Right atrium auricular region (tissue), 2 donors: ENCODE data around the gene PSD. TPM values are rescaled to one million over a fixed set of nuclear protein-coding genes. Genes with fewer than 3 reads are reported as not detected.

Experiments used
- DNase-seq: peaks from one replicate; pipeline ENCODE4 v3.0.0-alpha.2; 2019; ENCODE audit warnings: low spot score
- H3K27ac ChIP-seq, 2 donors: fragments of 200-600 bp; sonication (generic); 1 replicate in 1 of 2; 2 replicates in 1 of 2; pipeline ENCODE4 v1.5.1; 2016 to 2019
- H3K27me3 ChIP-seq, 2 donors: fragments of 200-600 bp; sonication (generic); one replicate each; pipeline versions ENCODE4 v1.5.1 to v1.6.0; 2017 to 2019
- H3K36me3 ChIP-seq: fragments of 200-600 bp; sonication (generic); one replicate; pipeline ENCODE4 v1.5.1; 2016
- H3K4me1 ChIP-seq, 2 donors: fragments of 200-600 bp; sonication (generic); one replicate each; pipeline versions ENCODE4 v1.5.1 to v1.6.0; 2017 to 2019
- H3K4me3 ChIP-seq, 2 donors: fragments of 200-600 bp; sonication (generic); 1 replicate in 1 of 2; 2 replicates in 1 of 2; pipeline ENCODE4 v1.5.1; 2017 to 2019; ENCODE audit warnings: mild to moderate bottlenecking in 1 of 2, moderate library complexity in 1 of 2
- H3K9me3 ChIP-seq, 2 donors: fragments of 200-600 bp; sonication (generic); one replicate each; pipeline ENCODE4 v1.5.1; 2019
- total RNA-seq, 2 donors: library from RNA; depleted of rRNA; stranded (reverse); fragments of >200 nt; gene quantifications; one replicate each; pipeline ENCODE4 v1.1.0, GENCODE V29; 2016
- TF ChIP-seq, protein P1 (sequence below), 2 donors: fragments of 200-600 bp; sonication (generic); IDR thresholded peaks; one replicate each; pipeline ENCODE4 v1.5.1; 2019; ENCODE audit warnings: antibody characterized with exemption in 2 of 2

The PSD gene
- total RNA-seq, 2 donors from 2014 or later, result 2.2 to 9.7 TPM

DNA sequence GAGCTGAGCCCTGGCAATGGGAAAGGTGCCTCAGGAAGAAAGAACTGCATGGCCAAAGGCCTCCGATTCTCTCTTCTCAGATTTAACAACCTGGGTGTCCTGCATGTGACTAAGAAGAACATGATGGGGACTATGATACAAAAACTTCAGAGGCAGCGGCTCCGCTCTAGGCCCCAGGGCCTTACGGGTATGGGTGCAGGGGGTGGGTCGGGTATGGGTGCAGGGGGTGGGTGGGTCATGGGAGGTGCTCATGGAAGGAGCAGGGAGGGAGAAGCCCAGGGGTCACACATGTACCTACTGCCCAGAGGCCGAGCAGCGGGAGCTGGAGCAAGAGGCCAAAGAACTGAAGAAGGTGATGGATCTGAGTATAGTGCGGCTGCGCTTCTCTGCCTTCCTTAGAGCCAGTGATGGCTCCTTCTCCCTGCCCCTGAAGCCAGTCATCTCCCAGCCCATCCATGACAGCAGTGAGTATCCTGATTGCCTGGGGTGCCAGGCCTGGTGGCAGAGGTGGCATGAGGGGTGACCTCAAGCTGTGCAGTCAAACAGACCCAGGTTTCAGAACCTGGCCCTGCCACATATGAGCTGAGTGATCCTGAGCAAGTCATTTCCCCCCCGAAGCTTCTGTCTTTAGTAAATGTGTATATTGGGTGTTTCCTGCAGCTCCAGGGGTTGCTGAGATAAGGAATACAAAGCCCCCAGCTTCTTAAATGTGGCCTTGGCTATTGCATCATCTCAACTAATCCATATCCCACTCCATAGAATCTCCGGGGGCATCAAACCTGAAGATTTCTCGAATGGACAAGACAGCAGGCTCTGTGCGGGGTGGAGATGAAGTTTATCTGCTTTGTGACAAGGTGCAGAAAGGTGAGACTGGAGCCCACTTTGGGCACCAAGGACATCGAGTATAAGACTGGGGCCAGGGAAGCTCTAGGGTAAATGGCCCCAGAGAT lies 21.1 kb downstream of the PSD start:
- Histone ChIP-seq H3K4me1 (peaks cover 0 to 45% of the 10 kb centered on the region in 2 donors), H3K27me3 (no peaks in the 10 kb centered on the region), H3K36me3 (peaks cover 14% of the 10 kb centered on the region), H3K4me3 (no peak overlapping the region), H3K9me3 (no peaks in the 10 kb centered on the region), H3K27ac (no peak overlapping the region)
- TF ChIP-seq, protein P1, sequence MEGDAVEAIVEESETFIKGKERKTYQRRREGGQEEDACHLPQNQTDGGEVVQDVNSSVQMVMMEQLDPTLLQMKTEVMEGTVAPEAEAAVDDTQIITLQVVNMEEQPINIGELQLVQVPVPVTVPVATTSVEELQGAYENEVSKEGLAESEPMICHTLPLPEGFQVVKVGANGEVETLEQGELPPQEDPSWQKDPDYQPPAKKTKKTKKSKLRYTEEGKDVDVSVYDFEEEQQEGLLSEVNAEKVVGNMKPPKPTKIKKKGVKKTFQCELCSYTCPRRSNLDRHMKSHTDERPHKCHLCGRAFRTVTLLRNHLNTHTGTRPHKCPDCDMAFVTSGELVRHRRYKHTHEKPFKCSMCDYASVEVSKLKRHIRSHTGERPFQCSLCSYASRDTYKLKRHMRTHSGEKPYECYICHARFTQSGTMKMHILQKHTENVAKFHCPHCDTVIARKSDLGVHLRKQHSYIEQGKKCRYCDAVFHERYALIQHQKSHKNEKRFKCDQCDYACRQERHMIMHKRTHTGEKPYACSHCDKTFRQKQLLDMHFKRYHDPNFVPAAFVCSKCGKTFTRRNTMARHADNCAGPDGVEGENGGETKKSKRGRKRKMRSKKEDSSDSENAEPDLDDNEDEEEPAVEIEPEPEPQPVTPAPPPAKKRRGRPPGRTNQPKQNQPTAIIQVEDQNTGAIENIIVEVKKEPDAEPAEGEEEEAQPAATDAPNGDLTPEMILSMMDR (IDR thresholded peaks at IDR 0.05), result no peak
- DNase-seq, result no peak

DNA sequence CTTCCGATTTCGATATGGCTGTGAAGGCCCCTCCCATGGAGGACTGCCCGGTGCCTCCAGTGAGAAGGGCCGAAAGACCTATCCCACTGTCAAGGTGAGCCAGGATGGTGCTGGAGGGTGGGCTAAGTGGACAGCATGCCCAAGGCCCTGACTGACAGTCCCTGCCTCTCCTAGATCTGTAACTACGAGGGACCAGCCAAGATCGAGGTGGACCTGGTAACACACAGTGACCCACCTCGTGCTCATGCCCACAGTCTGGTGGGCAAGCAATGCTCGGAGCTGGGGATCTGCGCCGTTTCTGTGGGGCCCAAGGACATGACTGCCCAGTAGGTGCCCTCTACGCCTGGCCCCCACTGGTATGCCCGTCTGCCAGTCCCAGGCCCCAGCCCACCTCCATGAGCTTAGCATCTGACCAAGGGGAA lies 21.8 kb downstream of the PSD start:
- peak overlapping the region; percentile 94 to 95 for H3K27ac ChIP-seq
- TF ChIP-seq, protein P1 (IDR thresholded peaks at IDR 0.05), result no peak
- peaks cover 8% of the 10 kb centered on the region for H3K36me3 ChIP-seq
- H3K9me3 ChIP-seq, result no peaks in the 10 kb centered on the region
- no peaks in the 10 kb centered on the region for H3K27me3 ChIP-seq
- H3K4me1 ChIP-seq, result peaks cover 0 to 45% of the 10 kb centered on the region in 2 donors
- peak overlapping the region in 1 of 2 donors; percentile 61 for H3K4me3 ChIP-seq
- no peak for DNase-seq

DNA sequence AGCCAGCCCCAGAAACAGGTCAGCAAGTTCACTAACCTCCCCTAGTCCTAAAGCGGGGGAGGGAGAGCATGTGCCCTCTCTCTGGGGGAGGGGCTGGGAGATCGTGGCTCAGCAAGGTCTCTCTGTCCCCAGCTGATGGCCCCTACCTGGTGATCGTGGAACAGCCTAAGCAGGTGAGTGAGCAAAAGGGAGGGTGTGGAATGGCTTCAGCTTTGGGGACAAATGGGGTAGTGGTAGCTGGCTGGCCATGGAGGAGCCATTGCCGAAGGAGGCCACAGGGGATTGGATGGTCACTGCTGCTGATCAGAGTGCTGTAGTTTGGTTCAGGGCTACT lies 22.3 kb downstream of the PSD start:
- DNase-seq, result no peak
- Histone ChIP-seq H3K36me3 (peaks cover 3% of the 10 kb centered on the region), H3K27ac (peak overlapping the region; percentile 94 to 95), H3K4me1 (peaks cover 0 to 45% of the 10 kb centered on the region in 2 donors), H3K27me3 (no peaks in the 10 kb centered on the region), H3K4me3 (peak overlapping the region; percentile 61 to 62), H3K9me3 (no peaks in the 10 kb centered on the region)
- TF ChIP-seq, protein P1 (IDR thresholded peaks at IDR 0.05), result no peak

DNA sequence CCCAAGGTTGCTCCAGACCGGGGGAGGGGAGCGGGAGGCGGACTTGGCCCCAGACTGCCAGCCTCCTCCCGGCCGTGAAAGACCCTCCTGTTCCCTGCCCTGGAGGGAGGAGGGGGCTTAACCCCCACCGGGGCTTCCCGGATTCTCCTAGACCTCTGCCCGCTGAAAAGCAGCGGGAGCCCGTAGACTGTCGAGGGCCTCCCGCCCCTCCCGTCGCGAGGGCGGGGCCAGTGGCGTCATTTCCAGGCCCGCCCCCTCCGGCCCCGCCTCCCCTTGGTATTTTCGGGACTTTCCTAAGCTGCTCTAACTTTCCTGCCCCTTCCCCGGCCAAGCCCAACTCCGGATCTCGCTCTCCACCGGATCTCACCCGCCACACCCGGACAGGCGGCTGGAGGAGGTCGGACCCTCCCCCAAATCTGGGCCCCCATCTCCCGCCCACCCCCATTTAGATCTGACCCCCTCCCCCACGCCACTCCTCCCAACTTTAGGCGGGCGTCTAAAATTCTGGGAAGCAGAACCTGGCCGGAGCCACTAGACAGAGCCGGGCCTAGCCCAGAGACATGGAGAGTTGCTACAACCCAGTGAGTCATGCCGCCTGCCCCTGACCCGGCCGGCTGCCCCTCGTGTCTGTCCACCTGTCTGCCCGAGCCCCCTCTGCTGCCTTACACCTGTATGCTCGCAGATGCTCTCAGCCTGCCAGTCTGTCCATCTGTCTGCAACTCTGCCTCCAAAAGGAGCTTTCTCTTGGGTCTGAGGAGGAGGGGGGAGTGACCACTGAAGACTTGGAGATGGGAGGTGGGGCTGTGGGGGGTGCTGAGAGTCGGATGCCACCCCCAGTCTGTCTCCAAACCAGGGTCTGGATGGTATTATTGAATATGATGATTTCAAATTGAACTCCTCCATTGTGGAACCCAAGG lies 22.9 kb downstream of the PSD start, which contains the start of gene NFKB2:
NFKB2 (plus strand) TSS at position 306 of the 917 bp plus-strand sequence; CDS start at position 561, 255 bp downstream.
- Histone ChIP-seq H3K4me3 (peak within 1 kb of the TSS; percentile 61 to 62), H3K4me1 (peaks cover 0 to 45% of the 10 kb centered on the region in 2 donors), H3K9me3 (no peaks in the 10 kb centered on the region), H3K27me3 (no peaks in the 10 kb centered on the region), H3K27ac (peak within 1 kb of the TSS; percentile 94 to 95), H3K36me3 (no peaks in the 10 kb centered on the region)
- TF ChIP-seq, protein P1 (IDR thresholded peaks at IDR 0.05), result no peak
- DNase-seq, result peak; percentile 93

DNA sequence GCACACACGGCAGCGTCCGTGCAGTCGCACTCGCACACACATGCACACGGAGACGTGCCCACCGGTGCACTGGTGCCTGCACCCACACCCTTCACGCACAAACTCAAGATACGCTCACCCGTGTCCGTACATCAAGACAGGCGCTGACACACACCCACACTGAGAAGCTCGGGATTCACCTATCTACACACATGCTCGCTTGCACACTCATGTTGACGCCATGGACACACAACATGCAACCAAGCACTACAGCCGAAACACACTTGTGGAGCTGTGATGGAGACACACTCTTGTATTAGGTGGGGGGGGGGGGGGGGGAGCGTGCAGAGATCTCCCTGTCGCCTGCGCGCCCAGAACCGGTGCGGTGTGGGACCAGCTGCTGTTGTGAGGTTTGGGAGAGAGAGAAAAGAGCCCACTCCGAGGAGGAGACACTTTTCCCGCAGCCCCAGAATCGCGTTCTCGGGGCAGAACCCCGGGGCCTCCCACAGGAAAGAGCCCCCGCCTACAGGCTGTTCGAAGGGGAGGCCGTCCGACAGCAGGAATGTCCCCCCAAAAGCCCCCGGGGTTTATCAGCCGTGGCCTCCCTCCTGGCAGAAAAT lies 23.7 kb downstream of the PSD start:
- Histone ChIP-seq H3K4me1 (peaks cover 0 to 42% of the 10 kb centered on the region in 2 donors), H3K27me3 (no peaks in the 10 kb centered on the region), H3K4me3 (peak overlapping the region; percentile 61 to 62), H3K9me3 (no peaks in the 10 kb centered on the region), H3K27ac (peak overlapping the region; percentile 94 to 95), H3K36me3 (no peaks in the 10 kb centered on the region)
- DNase-seq, result no peak
- TF ChIP-seq, protein P1 (IDR thresholded peaks at IDR 0.05), result no peak
